Kidney glomerular epithelial cell (primary cell): Measurements from ENCODE around the gene TP53AIP1.

Source experiments
- DNase-seq: peaks from one replicate; lab custom pipeline; 2025; lab: John Stamatoyannopoulos, UW

TP53AIP1 gene

GRCh38 chr11:128906185-128907050 lies 36.3 kb downstream of the TP53AIP1 start:
- DNase-seq = no peak

- no peak for DNase-seq
These were observed 37.1 kb downstream of the TP53AIP1 start for GRCh38 chr11:128905345-128906184.

DNA sequence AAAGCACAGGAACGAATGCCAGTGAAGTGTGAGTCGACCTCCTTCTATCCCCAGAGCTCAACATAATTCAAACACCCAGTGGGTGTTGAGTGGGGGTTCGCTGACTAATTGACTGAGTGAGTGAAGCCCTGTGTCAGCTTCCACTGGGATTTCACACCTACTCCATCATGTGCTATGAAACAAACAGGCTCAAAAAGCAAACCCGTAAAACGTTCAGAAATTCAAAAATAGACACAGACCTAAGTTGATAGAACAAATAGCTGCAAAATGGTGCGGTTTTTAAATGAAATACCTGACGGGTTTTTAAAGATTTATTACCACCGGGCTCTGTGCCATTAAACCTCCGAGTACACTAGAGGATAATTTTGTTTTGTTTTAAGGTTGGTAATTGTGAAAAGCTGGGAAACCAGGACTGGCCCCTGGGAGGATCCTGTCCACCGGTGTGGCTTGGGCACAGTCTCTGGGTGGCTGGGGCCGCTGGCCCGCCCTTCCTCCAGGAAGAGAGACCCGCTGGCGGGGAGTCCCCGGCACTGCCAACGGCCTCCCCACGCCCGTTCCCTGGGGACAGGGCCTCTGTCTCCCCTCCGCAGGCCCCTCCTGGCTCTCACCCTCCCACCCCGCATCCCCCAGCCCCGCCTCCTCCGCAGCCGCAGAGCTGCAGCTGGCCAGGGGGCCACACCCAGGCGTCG lies 37.9 kb downstream of the TP53AIP1 start:
- DNase-seq = no peak

GRCh38 chr11:128904303-128904655 lies 38.4 kb downstream of the TP53AIP1 start:
- DNase-seq = no peak

GRCh38 chr11:128903248-128904061 lies 39.2 kb downstream of the TP53AIP1 start:
- DNase-seq = peak; percentile 67

DNA sequence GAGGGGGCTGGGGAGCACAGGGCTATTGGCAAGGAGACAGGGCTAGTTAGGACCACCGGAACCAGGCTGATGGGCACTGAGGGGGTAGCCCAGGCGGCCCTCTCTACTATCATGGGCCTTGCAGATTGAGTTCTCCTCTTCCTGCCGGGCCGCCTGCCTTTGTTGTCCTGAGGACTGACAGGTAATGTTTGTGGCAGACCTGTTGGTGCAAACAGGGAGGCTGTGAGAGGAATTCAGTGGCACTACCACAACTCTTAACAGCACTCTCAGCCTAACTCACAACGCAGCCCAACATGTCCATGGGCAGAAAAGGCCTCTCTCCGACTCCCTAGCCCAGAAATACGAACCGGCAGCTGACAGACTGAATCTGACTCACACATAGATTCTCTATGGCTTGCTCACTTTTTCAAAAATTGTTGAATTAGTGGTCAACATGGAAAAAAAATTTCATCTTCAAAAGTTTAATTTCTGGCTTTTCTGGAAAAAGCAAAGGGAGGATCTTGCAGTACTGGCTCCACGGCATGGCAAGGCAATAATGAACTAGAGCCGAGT lies 40.1 kb downstream of the TP53AIP1 start:
- no peak for DNase-seq

- DNase-seq = no peak
These were observed 40.8 kb downstream of the TP53AIP1 start for GRCh38 chr11:128901653-128902514.

- DNase-seq = no peak
These were observed 42.2 kb downstream of the TP53AIP1 start for GRCh38 chr11:128900468-128900867.

GRCh38 chr11:128898580-128899344 lies 43.9 kb downstream of the TP53AIP1 start:
- no peak for DNase-seq

DNA sequence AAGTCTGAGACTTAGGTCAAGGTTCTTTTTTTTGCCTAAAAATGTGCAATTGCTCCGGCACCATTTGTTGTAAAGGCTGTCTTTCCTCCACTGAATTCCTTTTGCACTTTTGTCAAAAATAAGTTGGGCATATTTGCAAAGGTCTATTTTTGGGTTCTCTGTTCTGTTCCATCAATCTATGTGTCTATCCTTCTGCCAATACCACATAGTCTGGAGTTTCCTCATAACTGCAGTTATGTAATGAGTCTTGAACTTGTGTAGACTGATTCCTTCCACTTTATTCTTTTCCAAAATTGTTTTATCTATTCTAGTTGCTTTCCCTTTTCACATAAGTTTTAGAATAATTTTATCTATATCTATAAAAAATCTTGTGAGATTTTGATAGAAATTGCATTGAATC lies 44.8 kb downstream of the TP53AIP1 start:
- DNase-seq = no peak

DNA sequence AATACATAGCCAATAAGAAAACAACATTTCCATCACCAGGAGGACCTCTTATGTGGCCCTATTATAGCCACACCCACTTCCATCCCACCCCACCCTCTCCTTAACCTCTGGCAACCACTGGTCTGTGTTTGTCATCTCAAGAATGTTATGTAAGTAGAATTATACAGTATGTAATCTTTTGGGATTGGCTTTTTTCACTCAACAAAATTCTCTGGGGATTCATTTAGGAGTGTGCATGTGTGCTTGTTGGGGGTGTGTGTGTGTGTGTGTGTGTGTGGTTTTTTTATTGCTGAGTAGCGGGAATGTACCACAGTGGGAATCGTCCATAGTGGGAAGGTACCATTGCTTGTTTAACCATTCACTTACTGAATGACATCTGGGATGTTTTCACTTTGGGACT lies 46.3 kb downstream of the TP53AIP1 start:
- DNase-seq = no peak

GRCh38 chr11:128895526-128895925 lies 47.1 kb downstream of the TP53AIP1 start:
- no peak for DNase-seq

DNA sequence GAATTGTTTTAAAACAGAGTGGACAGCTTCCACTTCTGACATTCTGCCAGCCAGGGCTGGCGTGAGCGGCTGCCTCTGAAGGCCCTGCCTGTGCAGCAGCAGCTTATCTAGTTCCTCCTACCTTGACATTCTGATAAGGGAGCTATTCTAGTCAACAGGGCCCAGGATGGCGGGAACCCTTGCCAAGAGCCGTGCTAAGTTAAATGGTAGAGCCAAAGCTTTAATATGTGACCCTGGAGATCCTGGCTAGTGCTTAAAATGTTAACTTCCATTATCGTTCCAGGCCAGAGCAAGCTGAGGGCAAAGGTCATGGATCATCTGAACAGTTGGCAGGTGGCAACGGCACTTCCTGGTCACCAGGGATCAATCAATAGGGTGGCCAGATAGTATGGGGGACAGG lies 48.0 kb downstream of the TP53AIP1 start:
- DNase-seq = no peak

- no peak for DNase-seq
These were observed 48.4 kb downstream of the TP53AIP1 start for GRCh38 chr11:128894286-128894681.

DNA sequence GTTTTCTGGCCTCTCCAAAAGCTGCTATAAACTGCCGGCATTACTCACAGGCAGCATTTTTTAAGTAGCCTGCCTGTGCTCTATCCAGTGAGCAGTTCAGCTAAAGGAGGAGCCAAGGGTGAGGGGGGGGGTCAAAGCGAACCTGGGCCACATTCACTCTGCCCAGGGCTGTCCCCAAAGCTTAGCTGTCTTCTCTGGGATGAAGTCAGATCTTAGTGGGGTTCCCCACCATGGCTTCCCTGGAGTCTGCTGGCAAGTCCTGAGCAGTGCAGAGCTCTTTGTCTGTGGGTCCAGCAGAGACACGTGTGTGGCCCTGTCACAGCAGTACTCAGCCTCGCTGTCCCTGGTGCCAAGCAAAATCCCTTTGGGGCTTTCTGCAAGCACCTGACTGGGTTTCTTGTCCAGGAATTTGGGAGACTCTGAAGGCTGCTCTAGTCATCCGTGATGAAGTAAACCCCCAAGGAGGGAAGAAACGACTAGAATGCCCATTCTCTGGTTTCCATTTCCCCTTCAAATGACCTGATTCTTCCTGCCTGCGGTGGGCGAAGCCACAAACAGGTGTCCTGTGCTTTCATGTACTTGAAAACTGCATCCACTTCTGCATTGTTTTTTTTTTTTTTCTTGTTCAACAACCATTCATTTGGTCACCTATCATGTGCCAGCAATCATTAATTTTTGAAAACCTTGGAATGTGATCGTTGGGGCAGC lies 48.9 kb downstream of the TP53AIP1 start:
- no peak for DNase-seq

GRCh38 chr11:128892866-128893565 lies 49.7 kb downstream of the TP53AIP1 start:
- peak; percentile 5 for DNase-seq

DNA sequence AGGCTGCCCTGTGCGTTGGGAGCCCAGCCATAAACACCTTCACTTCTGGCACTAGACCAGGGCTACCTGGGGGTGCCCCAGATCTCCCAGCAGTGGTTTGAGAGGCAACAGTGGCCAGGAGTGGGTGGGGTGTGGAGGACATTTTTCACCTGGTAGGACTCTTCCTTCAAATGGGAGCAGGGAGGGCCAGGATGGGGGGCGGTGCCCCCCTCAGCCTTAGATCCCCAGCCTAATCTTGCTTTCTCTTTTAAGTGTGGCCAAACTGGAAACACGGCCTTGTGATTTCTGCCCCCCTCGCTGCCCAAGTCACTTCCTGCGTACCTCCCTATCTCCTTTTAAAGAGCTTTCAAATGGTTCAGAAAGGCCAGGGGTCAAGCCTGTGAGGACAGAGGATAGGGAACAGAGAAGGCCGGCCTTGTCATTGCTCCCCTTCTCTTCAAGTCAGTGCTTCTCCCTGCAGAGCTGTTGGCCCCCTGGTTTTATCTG lies 50.7 kb downstream of the TP53AIP1 start:
- no peak for DNase-seq
